Psoas muscle (tissue), 8 donors: ENCODE results near the gene IRF1. TPM values are rescaled to one million over a fixed set of nuclear protein-coding genes. Genes with fewer than 3 reads are reported as not detected.

ENCODE experiments used
- ATAC-seq, 4 donors: fragments of 200-7000 bp; cut with Tn5 transposase; one replicate each; pipeline ENCODE4 v1.9.1; 2020; ENCODE audit warnings: moderate library complexity in 3 of 4, mild to moderate bottlenecking in 2 of 4
- DNase-seq, 2 donors: peaks; one replicate each; pipeline ENCODE4 v3.0.0-alpha.2; 2020
- H3K27ac ChIP-seq: fragments of 200-600 bp; one replicate; pipeline ENCODE4 v1.8.0; 2022
- H3K27me3 ChIP-seq, 3 donors: fragments of 200-600 bp in 1 of 3; one replicate each; pipeline versions ENCODE4 v1.6.1 to v1.8.0; 2013 to 2022; ENCODE audit warnings: low read length in 2 of 3, mild to moderate bottlenecking in 2 of 3, moderate library complexity in 1 of 3; ENCODE audit not compliant: insufficient read depth in 3 of 3
- H3K36me3 ChIP-seq, 2 donors: fragments of 200-600 bp in 1 of 2; one replicate each; pipeline versions ENCODE4 v1.6.1 to v1.8.0; 2013 to 2022; ENCODE audit warnings: low read depth in 1 of 2, mild to moderate bottlenecking in 1 of 2, moderate library complexity in 1 of 2; ENCODE audit not compliant: insufficient read depth in 1 of 2
- H3K4me1 ChIP-seq: fragments of 200-600 bp; one replicate; pipeline ENCODE4 v1.8.0; 2022
- H3K4me3 ChIP-seq: fragments of 200-600 bp; one replicate; pipeline ENCODE4 v1.8.0; 2022; ENCODE audit warnings: mild to moderate bottlenecking
- H3K9me3 ChIP-seq: fragments of 200-600 bp; one replicate; pipeline ENCODE4 v1.8.0; 2022
- CTCF ChIP-seq: fragments of 200-600 bp; IDR thresholded peaks from one replicate; pipeline ENCODE4 v1.8.0; 2022; ENCODE audit warnings: antibody characterized with exemption
- WGBS, 3 donors: extraction: QIAGEN DNeasy Blood & Tissue Kit; methylation state at CpG; one replicate each; pipeline versions ENCODE4 v1.1.6 to v1.1.7; 2013; 5-methylcytosine and 5-hydroxymethylcytosine counted together
- intact Hi-C, 2 donors: fragments of 100-400 bp; cut with DNase I; formaldehyde crosslinking; loops; one replicate each; pipeline versions ENCODE4 v1.11.0 to v1.14.2; 2022
- polyA plus RNA-seq, 3 donors: library from polyadenylated mRNA; stranded (reverse); fragments of 200-250 nt; gene quantifications; one replicate each; pipeline ENCODE4 v1.2.3, GENCODE V29; 2013
- total RNA-seq, 4 donors: library from RNA; stranded (reverse); fragmentation: NEBNext Ultra II Directional in 2 of 4; extraction: Animal tissue kit (Norgen Biotek cat#: 25700) in 2 of 4; gene quantifications; one replicate each; pipeline versions ENCODE4 v1.2.1 to v1.2.4, GENCODE V29; 2021 to 2023
- donor health status: healthy with polysubstance abuse.
- donor health status: DM: no; HTN: no; CAD: no; lungs with moderate emphysema.
- donor health status: Bipolar disorder and iron deficiency.
- donor health status: healthy.
- donor health status: DM: yes; HTN: yes; CAD: no.
- donor health status: DM: no; HTN: no; CAD: no.
- donor health status: DM: no; HTN: no; CAD: no.
- donor health status: DM: yes; HTN: yes; CAD: no.

IRF1 gene
- total and polyA plus RNA-seq, 7 donors, result 4.7 to 18.8 (median 11.8) TPM

- no peak for DNase-seq
- no peak overlapping the region for H3K4me3 ChIP-seq
- 79 to 89% (median 88%) methylated on average over 4 of the region's 4 CpGs for WGBS, 3 donors
- H3K36me3 ChIP-seq, result no peaks in the 10 kb centered on the region
- no peak for TF ChIP-seq CTCF
- ATAC-seq, result no peak
- peaks cover 16% of the 10 kb centered on the region for H3K4me1 ChIP-seq
- no peaks in the 10 kb centered on the region for H3K9me3 ChIP-seq
- no peaks in the 10 kb centered on the region for H3K27me3 ChIP-seq
- intact Hi-C loops, result loop anchor here (1.0 to 10.0 kb wide), 7 partner anchors 83 to 319 kb away; no protein-coding TSS in a partner anchor
- H3K27ac ChIP-seq, result no peak overlapping the region
These were observed 11.0 kb upstream of the IRF1 start for GRCh38 chr5:132501629-132501956.

GRCh38 chr5:132500931-132501628, 10.5 kb upstream of the IRF1 start:
- H3K9me3 ChIP-seq, result no peaks in the 10 kb centered on the region
- H3K27ac ChIP-seq, result no peak overlapping the region
- 56 to 65% (median 58%) methylated on average over 5 to 6 of the region's 6 CpGs for WGBS, 3 donors
- H3K27me3 ChIP-seq, result no peaks in the 10 kb centered on the region
- H3K36me3 ChIP-seq, result no peaks in the 10 kb centered on the region
- H3K4me3 ChIP-seq, result no peak overlapping the region
- ATAC-seq (peak; percentile 43 to 69 (median 54)), DNase-seq (peak; percentile 53 to 79)
- peak; percentile 89 for TF ChIP-seq CTCF
- H3K4me1 ChIP-seq, result peaks cover 20% of the 10 kb centered on the region
- intact Hi-C loops, result loop anchor here (1.0 to 10.0 kb wide), 7 partner anchors 82 to 319 kb away; no protein-coding TSS in a partner anchor

GRCh38 chr5:132500244-132500930, 9.8 kb upstream of the IRF1 start:
- Histone ChIP-seq H3K27me3 (no peaks in the 10 kb centered on the region), H3K4me3 (no peak overlapping the region), H3K27ac (no peak overlapping the region), H3K4me1 (peaks cover 26% of the 10 kb centered on the region), H3K9me3 (no peaks in the 10 kb centered on the region), H3K36me3 (no peaks in the 10 kb centered on the region)
- no peak for ATAC-seq
- 95 to 96% (median 95%) methylated on average over 6 of the region's 6 CpGs for WGBS, 3 donors
- no peak for TF ChIP-seq CTCF
- intact Hi-C loops, result loop anchor here (2.0 to 10.0 kb wide), 6 partner anchors 82 to 318 kb away; no protein-coding TSS in a partner anchor
- DNase-seq, result no peak

- H3K27me3 ChIP-seq, result no peaks in the 10 kb centered on the region
- no peaks in the 10 kb centered on the region for H3K9me3 ChIP-seq
- WGBS, 3 donors, result 68 to 80% (median 71%) methylated on average over 9 of the region's 9 CpGs
- peaks cover 31% of the 10 kb centered on the region for H3K4me1 ChIP-seq
- intact Hi-C loops, result loop anchor here (2.0 to 10.0 kb wide), 6 partner anchors 81 to 317 kb away; no protein-coding TSS in a partner anchor
- no peak for ATAC-seq
- no peaks in the 10 kb centered on the region for H3K36me3 ChIP-seq
- no peak overlapping the region for H3K27ac ChIP-seq
- TF ChIP-seq CTCF, result no peak
- no peak overlapping the region for H3K4me3 ChIP-seq
- no peak for DNase-seq
These were observed 9.1 kb upstream of the IRF1 start for GRCh38 chr5:132499440-132500243.
